G401 (cell line): Measurements from ENCODE around the gene TGM2. TPM values are rescaled to one million over a fixed set of nuclear protein-coding genes. Genes with fewer than 3 reads are reported as not detected.
"Not testable (repeated sequence)": the region's sequence is repeated elsewhere in the genome, so short reads cannot be mapped to it uniquely, and the experiment has no call there.

Source experiments
- DNase-seq: peaks from one replicate; pipeline ENCODE4 v3.0.0-alpha.2; 2015; ENCODE audit warnings: low spot score
- in situ Hi-C: cut with HindIII; loops from 2 replicates; pipeline ENCODE4 v1.10.0; 2016; ENCODE audit warnings: low sequenced_read_pairs, mixed read lengths
- total RNA-seq: library from RNA; depleted of rRNA; stranded (reverse); fragments of >200 nt; shearing (Covaris generic); gene quantifications from 2 replicates; pipeline ENCODE4 v1.2.3, GENCODE V29; 2014

The TGM2 gene
- total RNA-seq, 1 experiment from 2014 or later = 23.4 TPM

GRCh38 chr20:38112261-38112929, 52.7 kb downstream of the TGM2 start:
- DNase-seq = no peak
- in situ Hi-C loops = no loop called here

GRCh38 chr20:38111366-38112232, 53.5 kb downstream of the TGM2 start:
- in situ Hi-C loops = no loop called here
- DNase-seq = no peak

GRCh38 chr20:38110525-38111178, 54.4 kb downstream of the TGM2 start:
- no peak for DNase-seq
- in situ Hi-C loops = no loop called here

DNA sequence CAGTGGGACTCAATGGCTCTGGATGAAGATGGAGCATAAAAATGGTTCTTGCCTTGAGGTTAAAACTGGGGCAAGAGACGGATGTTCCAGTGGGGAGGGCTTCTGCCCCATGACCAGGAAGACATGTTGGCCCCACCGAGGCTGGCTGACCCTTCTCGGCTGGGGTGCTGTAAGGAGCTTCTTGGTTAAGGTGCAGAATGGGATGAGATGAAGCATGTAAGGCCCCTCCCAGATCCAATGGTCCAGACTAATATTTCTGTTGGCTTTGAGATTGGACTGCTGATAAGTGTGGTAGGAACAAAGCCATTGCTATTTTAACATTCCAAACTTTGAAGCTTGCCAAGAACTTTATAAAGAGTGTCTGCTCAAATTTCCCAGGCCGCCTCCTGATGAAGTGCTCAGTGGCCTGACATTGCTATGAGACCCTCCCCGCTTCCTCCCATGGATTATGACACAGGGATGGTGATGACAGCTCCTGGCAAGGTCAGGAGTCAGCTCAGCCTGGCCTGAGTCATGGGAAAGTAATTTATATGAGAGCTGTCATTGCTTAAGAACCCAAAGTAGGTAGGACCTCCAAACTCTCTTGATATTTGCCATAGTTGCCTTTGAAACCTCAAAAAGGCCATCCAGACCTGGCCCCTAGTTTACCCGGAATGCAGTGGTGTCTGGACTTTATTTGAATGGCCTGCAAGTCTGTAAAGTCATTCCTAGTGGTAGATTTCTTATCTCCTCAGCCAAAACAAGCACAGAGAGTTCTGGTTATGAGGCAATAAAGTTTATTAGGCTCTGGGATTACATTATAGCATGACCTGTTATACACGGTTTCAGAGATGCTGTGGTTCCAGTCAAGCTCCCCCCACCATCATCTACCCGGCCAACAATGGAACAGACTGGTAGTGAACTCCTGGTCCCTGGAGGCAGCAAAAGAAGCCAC, 55.2 kb downstream of the TGM2 start:
- in situ Hi-C loops = no loop called here
- DNase-seq = no peak

GRCh38 chr20:38108986-38109541, 56.0 kb downstream of the TGM2 start:
- in situ Hi-C loops = no loop called here
- no peak for DNase-seq

- DNase-seq = no peak
- in situ Hi-C loops = no loop called here
These were observed 56.6 kb downstream of the TGM2 start for GRCh38 chr20:38108438-38108985.

DNA sequence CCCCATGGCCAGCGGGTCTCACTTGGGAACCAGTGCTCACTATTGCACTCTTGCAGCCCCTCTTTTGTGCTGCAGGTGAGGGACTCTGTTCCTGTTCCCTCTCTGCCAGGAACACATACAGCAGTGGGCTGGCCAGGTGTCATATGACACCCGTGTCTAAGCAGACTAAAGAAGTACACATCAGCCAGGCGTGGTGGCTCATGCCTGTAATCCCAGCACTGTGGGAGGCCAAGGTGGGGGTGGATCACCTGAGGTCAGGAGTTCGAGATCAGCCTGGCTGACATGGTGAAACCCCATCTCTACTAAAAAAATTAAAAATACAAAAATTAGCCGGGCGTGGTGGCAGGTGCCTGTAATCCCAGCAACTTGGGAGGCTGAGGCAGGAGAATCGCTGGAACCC, 57.2 kb downstream of the TGM2 start:
- DNase-seq, in situ Hi-C loops: not testable (repeated sequence)

GRCh38 chr20:38107386-38107785, 57.7 kb downstream of the TGM2 start:
- DNase-seq, in situ Hi-C loops: not testable (repeated sequence)

DNA sequence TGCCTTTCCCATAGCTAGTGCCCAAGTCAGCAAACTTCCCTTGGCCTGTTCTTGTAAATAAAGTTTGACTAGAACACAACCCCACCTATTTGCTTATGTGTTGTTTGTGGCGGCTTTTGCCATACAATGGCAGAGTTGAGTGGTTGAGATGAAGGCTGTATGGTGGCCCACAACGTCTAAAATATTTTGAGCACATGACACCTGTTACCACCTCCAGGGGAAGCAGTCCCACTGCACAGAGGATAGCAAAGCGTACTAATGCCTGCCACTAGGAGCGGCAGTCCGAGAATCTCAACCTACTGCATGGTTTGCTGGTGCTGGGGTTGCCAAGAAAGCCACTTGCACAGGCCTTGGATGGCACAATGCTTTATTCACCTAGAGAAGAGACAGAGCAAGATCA, 58.6 kb downstream of the TGM2 start:
- no peak for DNase-seq
- in situ Hi-C loops = no loop called here

DNA sequence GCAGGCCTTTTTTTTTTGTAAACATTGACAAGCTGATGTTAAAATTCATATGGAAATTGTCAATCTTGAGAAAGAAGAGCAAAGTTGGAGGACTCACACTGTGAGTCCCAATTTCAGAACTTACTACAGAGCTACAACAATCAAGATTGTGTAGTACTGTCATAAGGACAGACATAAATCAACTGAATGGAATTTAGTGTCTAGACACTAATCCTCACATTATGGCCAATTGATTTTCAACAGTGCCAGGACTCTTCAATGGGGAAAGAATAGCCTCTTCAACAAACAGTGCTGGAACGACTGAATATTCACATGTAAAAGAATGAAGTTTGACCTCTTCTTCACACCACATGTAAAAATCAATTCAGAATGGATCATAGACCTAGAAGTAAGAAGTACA, 60.8 kb downstream of the TGM2 start:
- in situ Hi-C loops = no loop called here
- no peak for DNase-seq

- in situ Hi-C loops, DNase-seq: not testable (repeated sequence)
These were observed 62.9 kb downstream of the TGM2 start for GRCh38 chr20:38102206-38102605.

DNA sequence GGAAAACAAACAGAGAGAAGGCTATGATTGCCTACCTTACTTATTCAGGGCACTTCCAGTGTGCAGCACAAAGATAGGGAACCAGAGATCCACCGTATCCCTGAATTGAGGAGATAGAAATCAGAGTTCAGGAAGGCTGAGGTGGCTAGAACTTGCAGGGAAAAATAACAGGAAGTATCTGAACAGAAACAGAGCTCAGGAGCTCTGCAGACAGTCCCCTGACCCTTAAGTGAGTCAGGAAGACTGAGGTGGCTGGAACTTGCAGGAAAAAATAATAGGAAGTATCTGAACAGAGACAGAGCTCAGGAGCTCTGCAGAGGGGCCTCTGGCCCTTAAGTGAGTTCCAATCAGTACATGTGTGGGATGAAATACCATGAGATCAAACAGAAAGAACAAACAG, 66.1 kb downstream of the TGM2 start:
- DNase-seq = no peak
- in situ Hi-C loops = no loop called here

- in situ Hi-C loops = no loop called here
These were observed 69.9 kb downstream of the TGM2 start for GRCh38 chr20:38095017-38095686.

DNA sequence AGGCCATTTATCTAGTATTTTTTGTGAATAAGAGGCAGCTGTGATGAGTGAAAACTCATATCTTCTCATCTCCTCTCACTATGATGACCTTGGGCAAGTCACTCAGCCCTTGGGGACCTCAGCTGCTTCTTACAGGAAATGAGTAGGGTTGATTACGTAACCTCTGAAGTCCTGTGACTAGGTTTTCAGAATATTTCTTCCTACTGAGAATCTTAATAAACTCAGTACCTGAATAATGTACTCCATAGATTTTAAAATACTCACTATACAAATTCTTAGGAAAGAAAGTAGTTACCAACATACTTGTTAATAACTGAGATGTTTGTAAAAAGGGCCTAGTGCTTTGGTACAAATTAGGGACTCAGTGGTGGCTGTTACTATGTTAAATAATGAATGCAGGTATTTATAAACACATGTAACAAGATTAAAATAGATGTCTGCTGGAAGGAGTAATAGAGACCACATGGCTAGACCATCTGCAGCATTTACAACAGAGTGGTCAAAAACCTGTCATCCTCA, 70.6 kb downstream of the TGM2 start:
- in situ Hi-C loops = no loop called here
- DNase-seq = no peak

More at GRCh38 chr20:38095017-38095686, 69.9 kb downstream of the TGM2 start:
- DNase-seq = no peak

GRCh38 chr20:38093641-38094077, 71.4 kb downstream of the TGM2 start:
- in situ Hi-C loops = no loop called here
- no peak for DNase-seq

- in situ Hi-C loops = no loop called here
These were observed 72.2 kb downstream of the TGM2 start for GRCh38 chr20:38092915-38093314.

DNA sequence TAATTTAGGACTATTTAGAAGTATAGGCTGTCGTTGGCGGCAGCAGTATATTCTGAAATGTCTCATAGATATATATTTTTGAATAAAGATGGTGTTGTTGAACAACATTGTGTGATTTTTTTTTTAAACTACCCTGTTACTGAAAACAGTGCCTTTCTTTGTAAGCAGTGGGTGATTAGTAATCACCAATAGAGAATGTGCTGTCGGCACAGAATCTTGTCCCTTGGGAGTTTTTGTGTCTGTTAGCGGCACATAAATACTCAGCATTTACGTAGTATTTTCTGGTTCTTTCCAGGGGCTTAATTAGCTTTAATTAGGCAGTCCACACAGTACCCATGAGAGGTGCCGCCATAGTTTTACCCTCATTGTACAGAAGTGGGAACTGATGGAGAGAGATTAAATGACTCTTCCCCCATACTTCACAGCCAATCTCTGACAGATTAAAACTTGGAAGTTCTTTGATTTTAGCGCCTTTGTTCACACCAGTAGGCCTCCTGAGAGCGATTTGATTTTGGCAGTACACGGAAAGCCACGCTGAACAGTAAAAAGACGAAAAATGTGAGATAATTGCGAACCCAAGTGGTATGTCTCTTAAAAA, 72.7 kb downstream of the TGM2 start:
- in situ Hi-C loops = no loop called here
- DNase-seq = no peak

More at GRCh38 chr20:38092915-38093314, 72.2 kb downstream of the TGM2 start:
- DNase-seq = no peak
